Liver (tissue), 9 donors: Measurements from ENCODE around the gene PLEKHA3. TPM values are rescaled to one million over a fixed set of nuclear protein-coding genes. Genes with fewer than 3 reads are reported as not detected.

ENCODE experiments used
- DNase-seq: peaks from one replicate; pipeline ENCODE4 v3.0.0-alpha.2; 2017; ENCODE audit warnings: low spot score
- H3K27ac ChIP-seq, 2 donors: one replicate each; pipeline ENCODE4 v1.7.0; 2013; ENCODE audit warnings: inconsistent platforms in 2 of 2, low read length in 2 of 2, control low read depth in 1 of 2, low read depth in 1 of 2, mild to moderate bottlenecking in 1 of 2
- H3K27me3 ChIP-seq, 4 donors: one replicate each; pipeline versions ENCODE4 v1.6.1 to v1.7.0; 2013; ENCODE audit warnings: low read length in 3 of 4, inconsistent platforms in 1 of 4, mild to moderate bottlenecking in 1 of 4, moderate library complexity in 1 of 4; ENCODE audit not compliant: control insufficient read depth in 4 of 4, insufficient read depth in 4 of 4
- H3K36me3 ChIP-seq, 4 donors: one replicate each; pipeline versions ENCODE4 v1.6.1 to v1.7.0; 2013; ENCODE audit warnings: low read length in 3 of 4, mild to moderate bottlenecking in 3 of 4, low read depth in 1 of 4, moderate library complexity in 1 of 4; ENCODE audit not compliant: control insufficient read depth in 4 of 4, insufficient read depth in 3 of 4
- H3K4me1 ChIP-seq, 4 donors: one replicate each; pipeline versions ENCODE4 v1.6.1 to v1.7.0; 2013; ENCODE audit warnings: low read length in 3 of 4, mild to moderate bottlenecking in 3 of 4, moderate library complexity in 1 of 4; ENCODE audit not compliant: control insufficient read depth in 4 of 4, insufficient read depth in 4 of 4
- H3K4me3 ChIP-seq, 3 donors: one replicate each; pipeline versions ENCODE4 v1.6.1 to v1.7.0; 2013; ENCODE audit warnings: low read length in 3 of 3, control low read depth in 1 of 3, low read depth in 1 of 3, mild to moderate bottlenecking in 1 of 3
- H3K9ac ChIP-seq, 2 donors: one replicate each; pipeline ENCODE4 v1.7.0; 2013; ENCODE audit warnings: low read length in 2 of 2, mild to moderate bottlenecking in 2 of 2, moderate library complexity in 2 of 2, control low read depth in 1 of 2, low read depth in 1 of 2
- H3K9me3 ChIP-seq, 4 donors: one replicate each; pipeline versions ENCODE4 v1.6.1 to v1.7.0; 2013; ENCODE audit warnings: low read length in 3 of 4; ENCODE audit not compliant: control insufficient read depth in 4 of 4
- ATF3 ChIP-seq: IDR thresholded peaks from 2 replicates; pipeline ENCODE4 v1.6.1; 2016; ENCODE audit warnings: antibody characterized with exemption
- CTCF ChIP-seq: fragments of 150-350 bp; IDR thresholded peaks from 2 replicates; pipeline ENCODE4 v1.5.1; 2017; ENCODE audit warnings: improper control_type of control experiment, low read depth, low read length; ENCODE audit not compliant: missing input control
- EGR1 ChIP-seq, 2 donors: IDR thresholded peaks; 2 replicates each; pipeline ENCODE4 v1.6.1; 2016 to 2018; ENCODE audit warnings: antibody characterized with exemption in 2 of 2, low read depth in 2 of 2
- FOXA1 ChIP-seq: IDR thresholded peaks from 2 replicates; pipeline ENCODE4 v1.6.1; 2016; ENCODE audit warnings: antibody characterized with exemption
- FOXA2 ChIP-seq: IDR thresholded peaks from 2 replicates; pipeline ENCODE4 v1.6.1; 2016; ENCODE audit warnings: antibody characterized with exemption
- GABPA ChIP-seq, 2 donors: IDR thresholded peaks in 1 of 2; conservative IDR thresholded peaks in 1 of 2; 2 replicates each; pipeline ENCODE4 v1.6.1; 2016; ENCODE audit warnings: antibody characterized with exemption in 2 of 2, mild to moderate bottlenecking in 1 of 2, moderate library complexity in 1 of 2
- HNF4A ChIP-seq, 2 donors: conservative IDR thresholded peaks; 2 replicates each; pipeline ENCODE4 v1.6.1; 2016; ENCODE audit warnings: antibody characterized with exemption in 2 of 2, mild to moderate bottlenecking in 2 of 2
- HNF4G ChIP-seq: IDR thresholded peaks from 2 replicates; pipeline ENCODE4 v1.6.1; 2016; ENCODE audit warnings: antibody characterized with exemption
- JUND ChIP-seq, 2 donors: IDR thresholded peaks; 2 replicates each; pipeline ENCODE4 v1.6.1; 2016; ENCODE audit warnings: antibody characterized with exemption in 2 of 2
- MAX ChIP-seq: IDR thresholded peaks from 2 replicates; pipeline ENCODE4 v1.6.1; 2016; ENCODE audit warnings: antibody characterized with exemption
- NR2F2 ChIP-seq: IDR thresholded peaks from 2 replicates; pipeline ENCODE4 v1.6.1; 2016; ENCODE audit warnings: antibody characterized with exemption
- RAD21 ChIP-seq, 2 donors: IDR thresholded peaks; 2 replicates each; pipeline ENCODE4 v1.6.1; 2016; ENCODE audit warnings: antibody characterized with exemption in 2 of 2, mild to moderate bottlenecking in 2 of 2
- REST ChIP-seq: IDR thresholded peaks from 2 replicates; pipeline ENCODE4 v1.6.1; 2016; ENCODE audit warnings: antibody characterized with exemption, mild to moderate bottlenecking
- RXRA ChIP-seq, 2 donors: IDR thresholded peaks; 2 replicates each; pipeline ENCODE4 v1.6.1; 2017 to 2018; ENCODE audit warnings: antibody characterized with exemption in 2 of 2, mild to moderate bottlenecking in 1 of 2
- SP1 ChIP-seq: IDR thresholded peaks from 2 replicates; pipeline ENCODE4 v1.6.1; 2018; ENCODE audit warnings: antibody characterized with exemption, mild to moderate bottlenecking
- TAF1 ChIP-seq: conservative IDR thresholded peaks from 2 replicates; pipeline ENCODE4 v1.6.1; 2016; ENCODE audit warnings: antibody characterized with exemption, mild to moderate bottlenecking
- YY1 ChIP-seq: IDR thresholded peaks from 2 replicates; pipeline ENCODE4 v1.6.1; 2016; ENCODE audit warnings: antibody characterized with exemption, mild to moderate bottlenecking
- ZBTB33 ChIP-seq: IDR thresholded peaks from 2 replicates; pipeline ENCODE4 v1.6.1; 2016; ENCODE audit warnings: antibody characterized with exemption
- WGBS: extraction: QIAGEN DNeasy Blood & Tissue Kit; methylation state at CpG from one replicate; pipeline ENCODE4 v1.1.7; 2013; 5-methylcytosine and 5-hydroxymethylcytosine counted together
- polyA plus RNA-seq, 2 donors: library from polyadenylated mRNA; stranded (reverse) in 1 of 2; unstranded in 1 of 2; fragments of 200-250 nt in 1 of 2; fragments of >200 nt in 1 of 2; fragmentation: Nextera tagmentation in 1 of 2; extraction: Ambion mirVana in 1 of 2; gene quantifications; one replicate each; pipeline versions ENCODE4 v1.2.1 to v1.2.3, GENCODE V29; 2013 to 2015
- total RNA-seq, 2 donors: library from RNA; depleted of rRNA; stranded (reverse); fragments of >200 nt; gene quantifications; one replicate each; pipeline ENCODE4 v1.2.3, GENCODE V29; 2014
- donor health status: healthy.
- donor health status: healthy.
- donor health status: healthy.
- donor health status: healthy.
- donor health status: healthy.

Gene PLEKHA3
- total and polyA plus RNA-seq, 4 donors: 3.6 to 7.1 (median 6.1) TPM

GRCh38 chr2:178441426-178441825 lies 38.8 kb upstream of the PLEKHA3 start:
- WGBS: 95% methylated on average over 2 of the region's 2 CpGs
- H3K9ac ChIP-seq: no peak overlapping the region
- no peaks in the 10 kb centered on the region for H3K27me3 ChIP-seq
- no peak for DNase-seq
- no peaks in the 10 kb centered on the region for H3K4me1 ChIP-seq
- no peak overlapping the region for H3K4me3 ChIP-seq
- no peaks in the 10 kb centered on the region for H3K9me3 ChIP-seq
- H3K27ac ChIP-seq: no peak overlapping the region
- TF ChIP-seq RAD21 (IDR thresholded peaks at IDR 0.05) (no peak), MAX (no peak), CTCF (no peak), EGR1 (IDR thresholded peaks at IDR 0.05; ENCODE audit: low read depth in 2 of 2) (no peak), FOXA2 (no peak), TAF1 (no peak), ZBTB33 (no peak), YY1 (no peak)
- H3K36me3 ChIP-seq: peaks cover 9 to 73% (median 49%) of the 10 kb centered on the region in 4 donors

- peaks cover 0 to 26% (median 22%) of the 10 kb centered on the region in 4 donors for H3K36me3 ChIP-seq
- no peaks in the 10 kb centered on the region for H3K27me3 ChIP-seq
- no peak for TF ChIP-seq GABPA (IDR thresholded peaks at IDR 0.05 in 1 of 2, conservative IDR thresholded peaks at IDR 0.05 in 1 of 2)
- TF ChIP-seq NR2F2: no peak
- TF ChIP-seq MAX: no peak
- TF ChIP-seq RXRA (IDR thresholded peaks at IDR 0.05): no peak
- no peak for TF ChIP-seq FOXA1
- TF ChIP-seq SP1: no peak
- no peak for TF ChIP-seq EGR1 (IDR thresholded peaks at IDR 0.05; ENCODE audit: low read depth in 2 of 2)
- no peak for TF ChIP-seq REST
- no peak for TF ChIP-seq CTCF
- TF ChIP-seq HNF4A (conservative IDR thresholded peaks at IDR 0.05): no peak
- no peak for TF ChIP-seq TAF1
- TF ChIP-seq HNF4G: no peak
- no peak for TF ChIP-seq RAD21 (IDR thresholded peaks at IDR 0.05)
- TF ChIP-seq ATF3: no peak
- no peak for TF ChIP-seq YY1
- TF ChIP-seq JUND (IDR thresholded peaks at IDR 0.05): no peak
- no peak for TF ChIP-seq FOXA2
- TF ChIP-seq ZBTB33: no peak
- peaks cover 2 to 27% (median 20%) of the 10 kb centered on the region in 4 donors for H3K4me1 ChIP-seq
- no peak for DNase-seq
- WGBS: 87% methylated on average over 4 of the region's 4 CpGs
- H3K9me3 ChIP-seq: no peaks in the 10 kb centered on the region
- peak overlapping the region in 1 of 2 donors; percentile 100 for H3K27ac ChIP-seq
- peak overlapping the region in 1 of 3 donors; percentile 90 for H3K4me3 ChIP-seq
- H3K9ac ChIP-seq: peak overlapping the region in 1 of 2 donors; percentile 90
Observed at GRCh38 chr2:178448968-178449661, 31.1 kb upstream of the PLEKHA3 start.
